Liver (tissue), 3 donors: ENCODE measurements around the gene PCDHGA7.

ENCODE experiments used
- CTCF ChIP-seq: fragments of 150-350 bp; IDR thresholded peaks from 2 replicates; pipeline ENCODE4 v1.5.1; 2017; ENCODE audit warnings: improper control_type of control experiment, low read depth, low read length; ENCODE audit not compliant: missing input control
- GABPA ChIP-seq, 2 donors: IDR thresholded peaks in 1 of 2; conservative IDR thresholded peaks in 1 of 2; 2 replicates each; pipeline ENCODE4 v1.6.1; 2016; ENCODE audit warnings: antibody characterized with exemption in 2 of 2, mild to moderate bottlenecking in 1 of 2, moderate library complexity in 1 of 2
- JUND ChIP-seq, 2 donors: IDR thresholded peaks; 2 replicates each; pipeline ENCODE4 v1.6.1; 2016; ENCODE audit warnings: antibody characterized with exemption in 2 of 2
- NR2F2 ChIP-seq: IDR thresholded peaks from 2 replicates; pipeline ENCODE4 v1.6.1; 2016; ENCODE audit warnings: antibody characterized with exemption
- REST ChIP-seq: IDR thresholded peaks from 2 replicates; pipeline ENCODE4 v1.6.1; 2016; ENCODE audit warnings: antibody characterized with exemption, mild to moderate bottlenecking
- YY1 ChIP-seq: IDR thresholded peaks from 2 replicates; pipeline ENCODE4 v1.6.1; 2016; ENCODE audit warnings: antibody characterized with exemption, mild to moderate bottlenecking
- donor health status: healthy.
- donor health status: healthy.

GRCh38 chr5:141345327-141345726, 37.2 kb upstream of the PCDHGA7 start:
- no peak for TF ChIP-seq CTCF
- no peak for TF ChIP-seq YY1
- TF ChIP-seq JUND (IDR thresholded peaks at IDR 0.05): no peak
- no peak for TF ChIP-seq REST
- no peak for TF ChIP-seq NR2F2
- no peak for TF ChIP-seq GABPA (IDR thresholded peaks at IDR 0.05 in 1 of 2, conservative IDR thresholded peaks at IDR 0.05 in 1 of 2)
